Keratinocyte (primary cell): ENCODE results near the gene NAALADL2. TPM values are rescaled to one million over a fixed set of nuclear protein-coding genes. Genes with fewer than 3 reads are reported as not detected.

Experiments used
- DNase-seq: peaks from one replicate; pipeline ENCODE4 v3.0.0-alpha.2; 2011; ENCODE audit warnings: low read depth, missing footprints, low spot score
- FAIRE-seq: peaks from 2 replicates; lab custom pipeline; 2011; peaks lifted over from hg19 to GRCh38; lab: Jason Lieb, UNC
- H2AFZ ChIP-seq: 2 replicates; pipeline ENCODE4 v1.6.0; 2012; ENCODE audit warnings: low read length, control low read depth, inconsistent platforms; ENCODE audit not compliant: control insufficient read depth
- H3K27ac ChIP-seq: 2 replicates; pipeline ENCODE4 v1.5.1; 2011; ENCODE audit warnings: low read length; ENCODE audit not compliant: control insufficient read depth, insufficient read depth
- H3K27me3 ChIP-seq: 3 replicates; pipeline ENCODE4 v1.6.0; 2011; ENCODE audit warnings: low read length; ENCODE audit not compliant: control insufficient read depth, insufficient read depth; ENCODE audit errors: extremely low read depth
- H3K36me3 ChIP-seq, 2 experiments: 2 replicates in 1 of 2; 3 replicates in 1 of 2; pipeline ENCODE4 v1.5.1; 2011; ENCODE audit warnings: low read length in 2 of 2, mild to moderate bottlenecking in 1 of 2; ENCODE audit not compliant: control insufficient read depth in 2 of 2, insufficient read depth in 2 of 2; ENCODE audit errors: extremely low read depth in 1 of 2
- H3K4me1 ChIP-seq: 3 replicates; pipeline ENCODE4 v1.5.1; 2011; ENCODE audit warnings: low read length; ENCODE audit not compliant: control insufficient read depth, insufficient read depth; ENCODE audit errors: extremely low read depth
- H3K4me2 ChIP-seq: 3 replicates; pipeline ENCODE4 v1.6.0; 2011; ENCODE audit warnings: low read depth, low read length; ENCODE audit not compliant: control insufficient read depth, insufficient read depth; ENCODE audit errors: extremely low read depth
- H3K4me3 ChIP-seq, 3 experiments: fragments of 200-600 bp in 1 of 3; sonication (generic) in 1 of 3; 2 replicates in 2 of 3; 3 replicates in 1 of 3; pipeline ENCODE4 v1.5.1; 2011 to 2016; ENCODE audit warnings: low read length in 3 of 3, mild to moderate bottlenecking in 3 of 3, control low read depth in 2 of 3, inconsistent platforms in 1 of 3, low read depth in 1 of 3, mixed read lengths in 1 of 3, mixed run types in 1 of 3, moderate library complexity in 1 of 3; ENCODE audit not compliant: control insufficient read depth in 2 of 3, insufficient read depth in 2 of 3; ENCODE audit errors: extremely low read depth in 1 of 3
- H3K79me2 ChIP-seq: 2 replicates; pipeline ENCODE4 v1.6.0; 2012; ENCODE audit warnings: low read length; ENCODE audit not compliant: control insufficient read depth, insufficient read depth
- H3K9ac ChIP-seq: 3 replicates; pipeline ENCODE4 v1.6.0; 2011; ENCODE audit warnings: low read length; ENCODE audit not compliant: control insufficient read depth, insufficient read depth; ENCODE audit errors: extremely low read depth
- H3K9me1 ChIP-seq: 3 replicates; pipeline ENCODE4 v1.6.0; 2011; ENCODE audit warnings: low read length; ENCODE audit not compliant: control insufficient read depth, insufficient read depth; ENCODE audit errors: extremely low read depth
- H3K9me3 ChIP-seq: 2 replicates; pipeline ENCODE4 v1.5.1; 2012; ENCODE audit warnings: low read depth, low read length; ENCODE audit not compliant: control insufficient read depth
- H4K20me1 ChIP-seq: 3 replicates; pipeline ENCODE4 v1.6.0; 2011; ENCODE audit warnings: low read length; ENCODE audit not compliant: control insufficient read depth, insufficient read depth; ENCODE audit errors: extremely low read depth
- CTCF ChIP-seq, 3 experiments: IDR thresholded peaks in 1 of 3; conservative IDR thresholded peaks in 1 of 3; optimal IDR thresholded peaks in 1 of 3; 2 replicates in 2 of 3; 3 replicates in 1 of 3; pipeline versions ENCODE3 to v1.5.1; 2011; ENCODE audit warnings: low read length in 3 of 3, mild to moderate bottlenecking in 3 of 3, moderate library complexity in 2 of 3, control low read depth in 1 of 3, inconsistent platforms in 1 of 3; ENCODE audit not compliant: insufficient read depth in 2 of 3; ENCODE audit errors: extremely low read depth in 1 of 3
- EZH2 ChIP-seq: IDR thresholded peaks from one replicate; pipeline ENCODE4 v1.6.1; 2012; ENCODE audit warnings: inconsistent platforms, mild to moderate bottlenecking, low read length, moderate library complexity
- dilution Hi-C: fragments of 300-500 bp; cut with MboI; formaldehyde crosslinking; loops from one replicate; pipeline ENCODE4 v1.7.0; 2020; ENCODE audit warnings: low sequenced_read_pairs; ENCODE audit not compliant: extremely low pct_ligation_motif_present
- polyA plus RNA-seq, 5 experiments: library from polyadenylated mRNA; depleted of rRNA in 3 of 5; stranded (reverse) in 3 of 5; stranded (forward) in 1 of 5; unstranded in 1 of 5; fragments of >200 nt; gene quantifications; 1 replicate in 1 of 5; 2 replicates in 3 of 5; 3 replicates in 1 of 5; pipeline versions ENCODE4 v1.2.1 to v1.2.3, GENCODE V29; 2011 to 2012; ENCODE audit warnings: missing spikeins in 2 of 5, low read depth in 1 of 5, low replicate concordance in 1 of 5

NAALADL2 gene
- polyA plus RNA-seq, 1 donor (not counting 4 experiments of a cell fraction or from before 2014, with no cell fraction given): 0.75 TPM

- Histone ChIP-seq H4K20me1 (no peaks in the 10 kb centered on the region), H3K27me3 (no peaks in the 10 kb centered on the region), H3K9me3 (no peaks in the 10 kb centered on the region), H3K4me2 (no peak overlapping the region), H3K4me1 (no peaks in the 10 kb centered on the region), H3K36me3 (no peaks in the 10 kb centered on the region), H3K27ac (no peak overlapping the region), H3K9me1 (no peaks in the 10 kb centered on the region), H3K79me2 (no peaks in the 10 kb centered on the region), H3K4me3 (no peak overlapping the region), H2AFZ (no peak overlapping the region), H3K9ac (no peak overlapping the region)
- TF ChIP-seq CTCF (optimal IDR thresholded peaks at IDR 0.05 in 1 of 3, IDR thresholded peaks at IDR 0.05 in 1 of 3, conservative IDR thresholded peaks at IDR 0.05 in 1 of 3; ENCODE audit: extremely low read depth in 1 of 3, insufficient read depth in 2 of 3, low read length in 3 of 3) (no peak), EZH2 (no peak)
- dilution Hi-C loops: no loop called here
- DNase-seq: no peak
- FAIRE-seq: no peak
These were observed 381.8 kb downstream of the NAALADL2 start for GRCh38 chr3:175240921-175241320.

- TF ChIP-seq EZH2 (no peak), CTCF (optimal IDR thresholded peaks at IDR 0.05 in 1 of 3, IDR thresholded peaks at IDR 0.05 in 1 of 3, conservative IDR thresholded peaks at IDR 0.05 in 1 of 3; ENCODE audit: extremely low read depth in 1 of 3, insufficient read depth in 2 of 3, low read length in 3 of 3) (no peak)
- H4K20me1 ChIP-seq: no peaks in the 10 kb centered on the region
- H2AFZ ChIP-seq: no peak overlapping the region
- dilution Hi-C loops: no loop called here
- H3K27ac ChIP-seq: no peak overlapping the region
- H3K4me2 ChIP-seq: no peak overlapping the region
- H3K79me2 ChIP-seq: no peaks in the 10 kb centered on the region
- no peaks in the 10 kb centered on the region for H3K4me1 ChIP-seq
- no peak overlapping the region for H3K4me3 ChIP-seq
- H3K9ac ChIP-seq: no peak overlapping the region
- no peaks in the 10 kb centered on the region for H3K9me1 ChIP-seq
- no peaks in the 10 kb centered on the region for H3K27me3 ChIP-seq
- DNase-seq (no peak), FAIRE-seq (no peak)
- H3K9me3 ChIP-seq: no peaks in the 10 kb centered on the region
- H3K36me3 ChIP-seq: no peaks in the 10 kb centered on the region
These were observed 383.1 kb downstream of the NAALADL2 start for GRCh38 chr3:175242243-175242642.
